GM10266 (cell line): ENCODE data around the gene AP1G2.

Experiments
- DNase-seq: peaks from one replicate; pipeline ENCODE4 v3.0.0; 2012; ENCODE audit errors: extremely low spot score
- CTCF ChIP-seq: IDR thresholded peaks from 2 replicates; pipeline ENCODE4 v1.5.1; 2012; ENCODE audit warnings: mild to moderate bottlenecking, low read depth; ENCODE audit not compliant: control insufficient read depth, insufficient read depth; ENCODE audit errors: missing control alignments

Gene AP1G2

GRCh38 chr14:23545740-23546365 is 21.7 kb downstream of the AP1G2 start:
- DNase-seq, result no peak
- TF ChIP-seq CTCF, result no peak

DNA sequence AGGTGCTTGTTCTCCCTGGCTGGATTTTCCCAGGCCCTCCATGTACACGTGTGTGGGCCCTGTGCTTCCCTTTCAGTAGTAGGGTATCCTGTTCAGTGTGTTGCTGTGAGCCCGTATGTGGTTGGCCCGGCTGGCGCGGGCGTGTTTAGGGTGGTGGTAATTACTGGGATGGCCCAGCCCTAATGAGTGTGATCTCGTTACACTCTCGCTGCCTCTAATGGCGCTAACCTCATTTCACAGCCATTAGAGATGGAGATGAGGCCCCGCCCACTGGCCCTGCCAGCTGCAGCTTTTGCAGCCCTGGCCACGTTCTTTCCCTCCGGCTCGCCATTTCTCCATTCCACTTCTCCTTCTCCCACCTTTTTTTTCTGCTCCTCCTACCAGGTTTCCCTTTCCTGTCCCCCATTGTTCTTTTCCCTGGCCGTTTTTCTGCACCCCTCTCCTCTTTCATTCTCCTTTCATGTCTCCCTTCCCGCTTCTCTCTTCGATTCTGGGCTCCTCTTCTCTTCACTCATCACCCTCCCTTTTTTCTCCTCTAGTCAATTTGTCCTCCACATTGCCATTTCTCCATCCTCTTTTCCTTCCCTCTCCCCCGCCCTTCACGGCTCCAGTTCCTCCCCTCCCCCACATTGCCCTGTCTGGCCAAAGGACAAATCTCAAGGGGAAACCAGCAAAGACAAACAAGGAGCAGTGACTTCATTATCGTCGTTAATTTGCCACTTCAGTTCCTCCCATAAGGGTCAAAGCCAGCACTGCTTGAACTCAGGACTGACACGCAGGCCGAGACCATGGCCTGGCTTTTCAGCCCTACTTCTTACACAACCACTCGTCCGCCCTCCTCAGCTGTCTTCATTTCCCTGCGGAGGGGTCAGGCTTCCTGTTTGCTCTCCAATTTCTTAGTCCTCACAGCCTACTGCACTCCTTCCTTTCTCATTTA is 22.8 kb downstream of the AP1G2 start:
- DNase-seq, result no peak
- no peak for TF ChIP-seq CTCF

DNA sequence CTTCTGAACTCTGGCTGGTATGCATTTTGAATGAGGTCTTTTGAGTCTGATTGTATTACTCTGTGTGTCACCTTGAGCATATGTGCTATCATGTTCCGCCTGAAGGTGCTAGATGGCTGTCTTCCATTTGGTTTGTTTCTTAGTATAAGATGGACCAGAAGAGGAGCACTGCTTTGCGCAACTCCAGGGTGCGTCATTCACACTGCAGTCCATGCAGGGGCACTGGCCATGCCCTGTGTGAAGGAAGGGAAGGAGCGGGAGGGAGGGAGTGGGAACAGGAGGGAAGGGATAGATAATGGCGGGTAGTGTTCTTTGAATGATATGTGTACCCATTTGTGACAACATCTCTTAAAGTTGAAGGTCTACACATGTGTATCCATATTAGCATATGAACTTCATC is 24.2 kb downstream of the AP1G2 start:
- no peak for TF ChIP-seq CTCF
- DNase-seq, result no peak

- DNase-seq, result no peak
- TF ChIP-seq CTCF, result no peak
These were observed 25.3 kb downstream of the AP1G2 start for GRCh38 chr14:23542261-23542660.

- no peak for DNase-seq
- TF ChIP-seq CTCF, result no peak
These were observed 27.5 kb downstream of the AP1G2 start for GRCh38 chr14:23540141-23540469.

- peak; percentile 81 for TF ChIP-seq CTCF
- DNase-seq, result peak; percentile 79
These were observed 28.1 kb downstream of the AP1G2 start for GRCh38 chr14:23539248-23540140.
